ENCODE measurements around the gene GPBP1. TPM values are rescaled to one million over a fixed set of nuclear protein-coding genes. Genes with fewer than 3 reads are reported as not detected.
A peak's percentile ranks its signal among the peaks of the same experiment; 100 is the strongest.
"Not testable (repeated sequence)": the region's sequence is repeated elsewhere in the genome, so short reads cannot be mapped to it uniquely, and the experiment has no call there.

GPBP1 gene
- total RNA-seq, 2 experiments from 2014 or later = 91.8 to 116 TPM

- H3K9me3 Mint-ChIP-seq (ENCODE audit: low read depth) = peaks cover 7% of the 10 kb centered on the region
- ATAC-seq = no peak
- CTCF ChIA-PET = interaction anchor here (0.5 to 0.6 kb wide), 2 partner anchors 292 to 325 kb away, joined by 3 read pairs; no protein-coding TSS in a partner anchor
- POLR2A ChIA-PET = no interaction called here
- DNase-seq = no peak
- peaks cover 6% of the 10 kb centered on the region for H3K27me3 Mint-ChIP-seq
- no peak overlapping the region for H3K4me3 Mint-ChIP-seq
- H3K4me1 Mint-ChIP-seq = no peaks in the 10 kb centered on the region
- no peak overlapping the region for H3K27ac Mint-ChIP-seq
- intact Hi-C loops (cut with DNase I, micrococcal nuclease) = no loop called here
- no peaks in the 10 kb centered on the region for H3K36me3 Mint-ChIP-seq (ENCODE audit: low read depth)
Measured at GRCh38 chr5:57280853-57281252, 107.0 kb downstream of the GPBP1 start.

- H3K4me3 Mint-ChIP-seq; POLR2A ChIA-PET; DNase-seq; H3K27me3 Mint-ChIP-seq; H3K9me3 Mint-ChIP-seq (ENCODE audit: low read depth); H3K36me3 Mint-ChIP-seq (ENCODE audit: low read depth); ATAC-seq; H3K4me1 Mint-ChIP-seq; intact Hi-C loops (cut with DNase I, micrococcal nuclease); H3K27ac Mint-ChIP-seq: not testable (repeated sequence)
- CTCF ChIA-PET = interaction anchor here (1.6 kb wide), 1 partner anchor 13 kb away, joined by 4 read pairs; no protein-coding TSS in a partner anchor
Measured at GRCh38 chr5:57285084-57285483, 111.2 kb downstream of the GPBP1 start.

GRCh38 chr5:57291894-57292293 lies 118.0 kb downstream of the GPBP1 start:
- Mint-ChIP-seq H3K27me3 (no peaks in the 10 kb centered on the region), H3K9me3 (ENCODE audit: low read depth) (no peaks in the 10 kb centered on the region), H3K4me1 (no peaks in the 10 kb centered on the region), H3K36me3 (ENCODE audit: low read depth) (no peaks in the 10 kb centered on the region), H3K27ac (no peak overlapping the region), H3K4me3 (no peak overlapping the region)
- CTCF ChIA-PET = no interaction called here
- ATAC-seq = no peak
- intact Hi-C loops (cut with DNase I, micrococcal nuclease) = no loop called here
- no peak for DNase-seq
- POLR2A ChIA-PET = no interaction called here

GRCh38 chr5:57292336-57292735 lies 118.5 kb downstream of the GPBP1 start:
- no peak for ATAC-seq
- Mint-ChIP-seq H3K4me1 (no peaks in the 10 kb centered on the region), H3K27me3 (no peaks in the 10 kb centered on the region), H3K36me3 (ENCODE audit: low read depth) (no peaks in the 10 kb centered on the region), H3K27ac (no peak overlapping the region), H3K4me3 (no peak overlapping the region), H3K9me3 (ENCODE audit: low read depth) (no peaks in the 10 kb centered on the region)
- CTCF ChIA-PET = no interaction called here
- intact Hi-C loops (cut with DNase I, micrococcal nuclease) = no loop called here
- POLR2A ChIA-PET = no interaction called here
- DNase-seq = no peak

- peak overlapping the region; percentile 62 for H3K27ac Mint-ChIP-seq
- H3K4me1 Mint-ChIP-seq = peaks cover 40% of the 10 kb centered on the region
- no peaks in the 10 kb centered on the region for H3K36me3 Mint-ChIP-seq (ENCODE audit: low read depth)
- POLR2A ChIA-PET = interaction anchor here (1.0 kb wide), 1 partner anchor 1162 kb away, joined by 3 read pairs; no protein-coding TSS in a partner anchor
- DNase-seq = peak; percentile 91
- peak overlapping the region; percentile 56 for H3K4me3 Mint-ChIP-seq
- ATAC-seq = peak; percentile 36
- H3K27me3 Mint-ChIP-seq = peaks cover 2% of the 10 kb centered on the region
- no peaks in the 10 kb centered on the region for H3K9me3 Mint-ChIP-seq (ENCODE audit: low read depth)
- intact Hi-C loops (cut with DNase I, micrococcal nuclease) = loop anchor here (1.0 to 5.0 kb wide), 6 partner anchors 84 to 1164 kb away; partner anchors contain the start of gene PLK2 (in 1 of the 2)
- CTCF ChIA-PET = interaction anchor here (0.6 to 3.3 kb wide), 53 partner anchors 9 to 1549 kb away, joined by 3 to 28 read pairs (median 4); no protein-coding TSS in a partner anchor
Measured at GRCh38 chr5:57298295-57298984, 124.6 kb downstream of the GPBP1 start.

- intact Hi-C loops (cut with DNase I, micrococcal nuclease) = loop anchor here (1.0 to 5.0 kb wide), 10 partner anchors 84 to 1163 kb away; partner anchors contain the start of gene PLK2 (in 1 of the 2)
- Mint-ChIP-seq H3K27ac (peak overlapping the region; percentile 62), H3K4me1 (peaks cover 42% of the 10 kb centered on the region), H3K27me3 (peaks cover 2% of the 10 kb centered on the region), H3K4me3 (peak overlapping the region; percentile 56), H3K9me3 (ENCODE audit: low read depth) (no peaks in the 10 kb centered on the region), H3K36me3 (ENCODE audit: low read depth) (no peaks in the 10 kb centered on the region)
- POLR2A ChIA-PET = interaction anchor here (1.0 kb wide), 1 partner anchor 1162 kb away, joined by 3 read pairs; no protein-coding TSS in a partner anchor
- peak; percentile 75 for DNase-seq
- ATAC-seq = peak; percentile 67
- CTCF ChIA-PET = interaction anchor here (0.7 to 3.3 kb wide), 19 partner anchors 25 to 1164 kb away, joined by 3 to 28 read pairs (median 5); no protein-coding TSS in a partner anchor
Measured at GRCh38 chr5:57298985-57299491, 125.2 kb downstream of the GPBP1 start.

- ATAC-seq = no peak
- Mint-ChIP-seq H3K36me3 (ENCODE audit: low read depth) (no peaks in the 10 kb centered on the region), H3K27me3 (peaks cover 2% of the 10 kb centered on the region), H3K4me1 (peaks cover 42% of the 10 kb centered on the region), H3K9me3 (ENCODE audit: low read depth) (no peaks in the 10 kb centered on the region), H3K27ac (no peak overlapping the region), H3K4me3 (no peak overlapping the region)
- intact Hi-C loops (cut with DNase I, micrococcal nuclease) = loop anchor here (1.0 to 5.0 kb wide), 9 partner anchors 83 to 479 kb away; no protein-coding TSS in a partner anchor
- ChIA-PET POLR2A (no interaction called here), CTCF (interaction anchor here (0.6 to 1.6 kb wide), 8 partner anchors 24 to 1527 kb away, joined by 3 to 7 read pairs (median 4); no protein-coding TSS in a partner anchor)
- no peak for DNase-seq
Measured at GRCh38 chr5:57299986-57300385, 126.1 kb downstream of the GPBP1 start.

- intact Hi-C loops (cut with DNase I, micrococcal nuclease) = loop anchor here (1.0 to 5.0 kb wide), 2 partner anchors 22 to 475 kb away; no protein-coding TSS in a partner anchor
- H3K27ac Mint-ChIP-seq = no peak overlapping the region
- POLR2A ChIA-PET = interaction anchor here (0.6 kb wide), 1 partner anchor 23 kb away, joined by 3 read pairs; no protein-coding TSS in a partner anchor
- no peak overlapping the region for H3K4me3 Mint-ChIP-seq
- H3K36me3 Mint-ChIP-seq (ENCODE audit: low read depth) = peaks cover 3% of the 10 kb centered on the region
- DNase-seq = peak; percentile 79
- ATAC-seq = peak; percentile 50
- CTCF ChIA-PET = interaction anchor here (0.7 to 1.4 kb wide), 4 partner anchors 10 to 316 kb away, joined by 3 to 4 read pairs (median 3); no protein-coding TSS in a partner anchor
- peaks cover 8% of the 10 kb centered on the region for H3K9me3 Mint-ChIP-seq (ENCODE audit: low read depth)
- peaks cover 2% of the 10 kb centered on the region for H3K27me3 Mint-ChIP-seq
- H3K4me1 Mint-ChIP-seq = peaks cover 42% of the 10 kb centered on the region
Measured at GRCh38 chr5:57302164-57302563, 128.3 kb downstream of the GPBP1 start.

- Mint-ChIP-seq H3K4me3 (no peak overlapping the region), H3K27me3 (peaks cover 2% of the 10 kb centered on the region), H3K4me1 (peaks cover 42% of the 10 kb centered on the region), H3K9me3 (ENCODE audit: low read depth) (peaks cover 8% of the 10 kb centered on the region), H3K27ac (no peak overlapping the region), H3K36me3 (ENCODE audit: low read depth) (peaks cover 3% of the 10 kb centered on the region)
- DNase-seq (peak; percentile 42), ATAC-seq (peak; percentile 55)
- ChIA-PET POLR2A (interaction anchor here (0.6 kb wide), 1 partner anchor 22 kb away, joined by 3 read pairs; no protein-coding TSS in a partner anchor), CTCF (interaction anchor here (0.7 to 1.4 kb wide), 4 partner anchors 9 to 315 kb away, joined by 3 to 4 read pairs (median 3); no protein-coding TSS in a partner anchor)
- intact Hi-C loops (cut with DNase I, micrococcal nuclease) = loop anchor here (1.0 to 5.0 kb wide), 2 partner anchors 22 to 475 kb away; no protein-coding TSS in a partner anchor
Measured at GRCh38 chr5:57302643-57303042, 128.8 kb downstream of the GPBP1 start.

GRCh38 chr5:57303985-57304384 lies 130.1 kb downstream of the GPBP1 start:
- intact Hi-C loops (cut with DNase I, micrococcal nuclease) = loop anchor here in 1 of 2 experiments (5.0 kb wide), 1 partner anchor 473 kb away; no protein-coding TSS in a partner anchor
- no peak for ATAC-seq

GRCh38 chr5:57304931-57305330 lies 131.1 kb downstream of the GPBP1 start:
- CTCF ChIA-PET = interaction anchor here (0.6 kb wide), 1 partner anchor 572 kb away, joined by 3 read pairs; no protein-coding TSS in a partner anchor
- POLR2A ChIA-PET = no interaction called here

More at GRCh38 chr5:57303985-57304384, 130.1 kb downstream of the GPBP1 start:
- DNase-seq = no peak
- ChIA-PET CTCF (interaction anchor here (1.2 kb wide), 1 partner anchor 1159 kb away, joined by 4 read pairs; no protein-coding TSS in a partner anchor), POLR2A (no interaction called here)
- H3K27ac Mint-ChIP-seq = no peak overlapping the region
- no peak overlapping the region for H3K4me3 Mint-ChIP-seq
- peaks cover 32% of the 10 kb centered on the region for H3K4me1 Mint-ChIP-seq
- peaks cover 2% of the 10 kb centered on the region for H3K27me3 Mint-ChIP-seq
- H3K9me3 Mint-ChIP-seq (ENCODE audit: low read depth) = peaks cover 14% of the 10 kb centered on the region
- H3K36me3 Mint-ChIP-seq (ENCODE audit: low read depth) = peaks cover 6% of the 10 kb centered on the region

More at GRCh38 chr5:57304931-57305330, 131.1 kb downstream of the GPBP1 start:
- intact Hi-C loops (cut with DNase I, micrococcal nuclease) = loop anchor here in 1 of 2 experiments (5.0 kb wide), 1 partner anchor 472 kb away; no protein-coding TSS in a partner anchor
- Mint-ChIP-seq H3K4me3 (no peak overlapping the region), H3K4me1 (peaks cover 25% of the 10 kb centered on the region), H3K27me3 (peaks cover 3% of the 10 kb centered on the region), H3K9me3 (ENCODE audit: low read depth) (peaks cover 15% of the 10 kb centered on the region), H3K36me3 (ENCODE audit: low read depth) (peaks cover 6% of the 10 kb centered on the region), H3K27ac (no peak overlapping the region)
- no peak for DNase-seq
- ATAC-seq = no peak
